ACC112 (cell line): ENCODE data around the gene PGAM5.

Experiments
- H2AFZ ChIP-seq: fragments of 200-600 bp; sonication (generic); one replicate; pipeline ENCODE4 v1.6.0; 2017; ENCODE audit warnings: antibody characterized with exemption, low read length; ENCODE audit not compliant: unreplicated experiment
- H3K27ac ChIP-seq: fragments of 200-600 bp; sonication (generic); 2 replicates; pipeline ENCODE4 v1.5.1; 2014; ENCODE audit warnings: low read depth, mild to moderate bottlenecking, antibody characterized with exemption, low read length, moderate library complexity
- H3K27me3 ChIP-seq: fragments of 200-600 bp; sonication (generic); 2 replicates; pipeline ENCODE4 v1.6.1; 2014; ENCODE audit warnings: mild to moderate bottlenecking, antibody characterized with exemption, low read length, moderate library complexity, mixed read lengths; ENCODE audit not compliant: insufficient read depth
- H3K36me3 ChIP-seq: fragments of 200-600 bp; sonication (generic); 2 replicates; pipeline ENCODE4 v1.6.1; 2016; ENCODE audit warnings: mild to moderate bottlenecking, antibody characterized with exemption, low read length, moderate library complexity, mixed read lengths; ENCODE audit not compliant: insufficient read depth
- H3K4me1 ChIP-seq: fragments of 200-600 bp; sonication (generic); one replicate; pipeline ENCODE4 v1.6.1; 2016; ENCODE audit warnings: low read length, mixed read lengths; ENCODE audit not compliant: insufficient read depth, unreplicated experiment, control insufficient read depth
- H3K4me3 ChIP-seq: fragments of 200-600 bp; sonication (generic); 2 replicates; pipeline ENCODE4 v1.5.1; 2014; ENCODE audit warnings: mild to moderate bottlenecking, low read depth, low read length
- H3K79me2 ChIP-seq: fragments of 200-600 bp; sonication (generic); one replicate; pipeline ENCODE4 v1.6.0; 2016; ENCODE audit warnings: low read length; ENCODE audit not compliant: control insufficient read depth, unreplicated experiment, insufficient read depth

PGAM5 gene

GRCh38 chr12:132734206-132734605, 23.6 kb downstream of the PGAM5 start:
- Histone ChIP-seq H3K79me2 (peaks cover 11% of the 10 kb centered on the region), H3K27ac (no peak overlapping the region), H2AFZ (no peak overlapping the region), H3K27me3 (no peaks in the 10 kb centered on the region), H3K4me3 (no peak overlapping the region), H3K36me3 (peaks cover 47% of the 10 kb centered on the region), H3K4me1 (no peaks in the 10 kb centered on the region)

- Histone ChIP-seq H3K27ac (no peak overlapping the region), H3K79me2 (peaks cover 7% of the 10 kb centered on the region), H3K36me3 (peaks cover 58% of the 10 kb centered on the region), H3K27me3 (no peaks in the 10 kb centered on the region), H2AFZ (no peak overlapping the region), H3K4me1 (no peaks in the 10 kb centered on the region), H3K4me3 (no peak overlapping the region)
Observed at GRCh38 chr12:132735496-132735895, 24.9 kb downstream of the PGAM5 start.

GRCh38 chr12:132736378-132736777, 25.7 kb downstream of the PGAM5 start:
- Histone ChIP-seq H3K79me2 (peaks cover 13% of the 10 kb centered on the region), H3K36me3 (peaks cover 61% of the 10 kb centered on the region), H3K4me1 (no peaks in the 10 kb centered on the region), H3K27me3 (no peaks in the 10 kb centered on the region), H3K27ac (no peak overlapping the region), H2AFZ (no peak overlapping the region), H3K4me3 (no peak overlapping the region)

GRCh38 chr12:132736913-132737312, 26.3 kb downstream of the PGAM5 start:
- no peak overlapping the region for H3K27ac ChIP-seq
- H3K4me1 ChIP-seq = no peaks in the 10 kb centered on the region
- no peak overlapping the region for H2AFZ ChIP-seq
- no peaks in the 10 kb centered on the region for H3K27me3 ChIP-seq
- peaks cover 18% of the 10 kb centered on the region for H3K79me2 ChIP-seq
- no peak overlapping the region for H3K4me3 ChIP-seq
- H3K36me3 ChIP-seq = peaks cover 63% of the 10 kb centered on the region

- Histone ChIP-seq H3K27me3 (no peaks in the 10 kb centered on the region), H3K36me3 (peaks cover 74% of the 10 kb centered on the region), H2AFZ (no peak overlapping the region), H3K27ac (no peak overlapping the region), H3K4me3 (no peak overlapping the region), H3K79me2 (peaks cover 43% of the 10 kb centered on the region), H3K4me1 (no peaks in the 10 kb centered on the region)
Observed at GRCh38 chr12:132739600-132740312, 29.1 kb downstream of the PGAM5 start.

GRCh38 chr12:132740313-132740646, 29.6 kb downstream of the PGAM5 start:
- H3K27ac ChIP-seq = no peak overlapping the region
- H3K79me2 ChIP-seq = peaks cover 45% of the 10 kb centered on the region
- no peaks in the 10 kb centered on the region for H3K4me1 ChIP-seq
- peaks cover 72% of the 10 kb centered on the region for H3K36me3 ChIP-seq
- no peak overlapping the region for H3K4me3 ChIP-seq
- no peak overlapping the region for H2AFZ ChIP-seq
- no peaks in the 10 kb centered on the region for H3K27me3 ChIP-seq

GRCh38 chr12:132740652-132741051, 30.0 kb downstream of the PGAM5 start:
- no peak overlapping the region for H3K27ac ChIP-seq
- no peak overlapping the region for H2AFZ ChIP-seq
- H3K4me3 ChIP-seq = no peak overlapping the region
- no peaks in the 10 kb centered on the region for H3K4me1 ChIP-seq
- peaks cover 72% of the 10 kb centered on the region for H3K36me3 ChIP-seq
- H3K79me2 ChIP-seq = peaks cover 48% of the 10 kb centered on the region
- H3K27me3 ChIP-seq = no peaks in the 10 kb centered on the region

- Histone ChIP-seq H3K27me3 (no peaks in the 10 kb centered on the region), H2AFZ (no peak overlapping the region), H3K4me3 (no peak overlapping the region), H3K27ac (no peak overlapping the region), H3K4me1 (no peaks in the 10 kb centered on the region), H3K79me2 (peaks cover 56% of the 10 kb centered on the region), H3K36me3 (peaks cover 72% of the 10 kb centered on the region)
Observed at GRCh38 chr12:132741620-132742019, 31.0 kb downstream of the PGAM5 start.

- peaks cover 70% of the 10 kb centered on the region for H3K79me2 ChIP-seq
Observed at GRCh38 chr12:132743831-132744230, 33.2 kb downstream of the PGAM5 start.

GRCh38 chr12:132746613-132747012, 36.0 kb downstream of the PGAM5 start:
- no peaks in the 10 kb centered on the region for H3K4me1 ChIP-seq
- no peak overlapping the region for H2AFZ ChIP-seq
- no peaks in the 10 kb centered on the region for H3K27me3 ChIP-seq
- H3K27ac ChIP-seq = no peak overlapping the region
- no peak overlapping the region for H3K4me3 ChIP-seq
- peaks cover 83% of the 10 kb centered on the region for H3K79me2 ChIP-seq
- H3K36me3 ChIP-seq = peaks cover 76% of the 10 kb centered on the region

More at GRCh38 chr12:132743831-132744230, 33.2 kb downstream of the PGAM5 start:
- Histone ChIP-seq H3K36me3 (peaks cover 80% of the 10 kb centered on the region), H3K27me3 (no peaks in the 10 kb centered on the region), H3K4me1 (no peaks in the 10 kb centered on the region), H3K27ac (no peak overlapping the region), H3K4me3 (no peak overlapping the region), H2AFZ (no peak overlapping the region)

GRCh38 chr12:132747395-132747794, 36.8 kb downstream of the PGAM5 start:
- no peak overlapping the region for H3K4me3 ChIP-seq
- H3K27ac ChIP-seq = no peak overlapping the region
- H2AFZ ChIP-seq = no peak overlapping the region
- no peaks in the 10 kb centered on the region for H3K27me3 ChIP-seq
- H3K36me3 ChIP-seq = peaks cover 69% of the 10 kb centered on the region
- no peaks in the 10 kb centered on the region for H3K4me1 ChIP-seq
- peaks cover 82% of the 10 kb centered on the region for H3K79me2 ChIP-seq
